D721Med (cell line): ENCODE results near the gene ZFHX3.

Experiments used
- DNase-seq: peaks from one replicate; pipeline ENCODE4 v3.0.0; 2011; ENCODE audit warnings: low spot score; ENCODE audit not compliant: insufficient read length
- FAIRE-seq: peaks from 2 replicates; lab custom pipeline; 2011; peaks lifted over from hg19 to GRCh38; lab: Jason Lieb, UNC
- CTCF ChIP-seq: IDR thresholded peaks from 2 replicates; pipeline ENCODE4 v1.5.1; 2012; ENCODE audit warnings: mild to moderate bottlenecking, control low read depth; ENCODE audit not compliant: insufficient read depth; ENCODE audit errors: missing control alignments

Gene ZFHX3

GRCh38 chr16:73067671-73068540 lies 20.0 kb upstream of the ZFHX3 start:
- FAIRE-seq: no peak
- no peak for DNase-seq

GRCh38 chr16:73066927-73067670 lies 19.2 kb upstream of the ZFHX3 start:
- DNase-seq: no peak
- no peak for TF ChIP-seq CTCF
- FAIRE-seq: no peak

More at GRCh38 chr16:73067671-73068540, 20.0 kb upstream of the ZFHX3 start:
- no peak for TF ChIP-seq CTCF

- no peak for FAIRE-seq
- no peak for DNase-seq
- no peak for TF ChIP-seq CTCF
These were observed 18.5 kb upstream of the ZFHX3 start for GRCh38 chr16:73066331-73066926.

- no peak for TF ChIP-seq CTCF
- FAIRE-seq (no peak), DNase-seq (no peak)
These were observed 17.9 kb upstream of the ZFHX3 start for GRCh38 chr16:73065632-73066330.

GRCh38 chr16:73064994-73065545 lies 17.1 kb upstream of the ZFHX3 start:
- FAIRE-seq: no peak

More at GRCh38 chr16:73064994-73065545, 17.1 kb upstream of the ZFHX3 start:
- DNase-seq: no peak
- no peak for TF ChIP-seq CTCF
